ENCODE results near the gene FBXO42.

- no peak for TF ChIP-seq CTCF (IDR thresholded peaks at IDR 0.05; ENCODE audit: low read depth, low read length)
- no peak for TF ChIP-seq POLR2A (IDR thresholded peaks at IDR 0.05; ENCODE audit: extremely low read depth, insufficient read length)
Measured at GRCh38 chr1:16213013-16213412, 139.3 kb downstream of the FBXO42 start.
